C4-2B (cell line): Measurements from ENCODE around the gene HIPK3.

Experiments used
- ZFX ChIP-seq: fragments of 450-650 bp; IDR thresholded peaks from 2 replicates; pipeline ENCODE4 v1.6.1; 2017
- TF ChIP-seq, protein P1 (sequence below): fragments of 450-650 bp; conservative IDR thresholded peaks from 2 replicates; pipeline ENCODE4 v1.5.1; 2017; ENCODE audit warnings: mild to moderate bottlenecking

DNA sequence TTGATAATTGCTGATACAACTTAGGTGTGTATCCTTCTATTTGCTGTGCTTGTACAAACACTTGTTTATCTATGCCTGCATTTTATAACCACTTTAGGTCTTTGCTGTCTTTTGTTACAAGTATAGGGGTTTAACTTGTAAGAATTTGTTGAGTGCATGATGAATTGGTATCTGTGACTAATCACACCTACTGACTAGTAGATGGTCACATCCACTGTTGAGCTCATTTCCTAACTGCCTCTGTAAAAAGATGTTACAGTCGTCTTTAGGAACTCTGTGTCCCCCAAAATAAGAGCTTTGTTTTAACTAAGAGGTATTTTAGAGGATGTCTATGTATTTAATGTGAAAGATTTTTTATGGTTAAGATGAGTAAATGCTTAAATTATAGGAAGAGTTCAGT lies 60.5 kb downstream of the HIPK3 start:
- TF ChIP-seq, protein P1, sequence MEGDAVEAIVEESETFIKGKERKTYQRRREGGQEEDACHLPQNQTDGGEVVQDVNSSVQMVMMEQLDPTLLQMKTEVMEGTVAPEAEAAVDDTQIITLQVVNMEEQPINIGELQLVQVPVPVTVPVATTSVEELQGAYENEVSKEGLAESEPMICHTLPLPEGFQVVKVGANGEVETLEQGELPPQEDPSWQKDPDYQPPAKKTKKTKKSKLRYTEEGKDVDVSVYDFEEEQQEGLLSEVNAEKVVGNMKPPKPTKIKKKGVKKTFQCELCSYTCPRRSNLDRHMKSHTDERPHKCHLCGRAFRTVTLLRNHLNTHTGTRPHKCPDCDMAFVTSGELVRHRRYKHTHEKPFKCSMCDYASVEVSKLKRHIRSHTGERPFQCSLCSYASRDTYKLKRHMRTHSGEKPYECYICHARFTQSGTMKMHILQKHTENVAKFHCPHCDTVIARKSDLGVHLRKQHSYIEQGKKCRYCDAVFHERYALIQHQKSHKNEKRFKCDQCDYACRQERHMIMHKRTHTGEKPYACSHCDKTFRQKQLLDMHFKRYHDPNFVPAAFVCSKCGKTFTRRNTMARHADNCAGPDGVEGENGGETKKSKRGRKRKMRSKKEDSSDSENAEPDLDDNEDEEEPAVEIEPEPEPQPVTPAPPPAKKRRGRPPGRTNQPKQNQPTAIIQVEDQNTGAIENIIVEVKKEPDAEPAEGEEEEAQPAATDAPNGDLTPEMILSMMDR = no peak
- no peak for TF ChIP-seq ZFX
